Fibroblast of mammary gland (primary cell): Measurements from ENCODE around the gene IGSF3.
A peak's percentile ranks its signal among the peaks of the same experiment; 100 is the strongest.

Source experiments
- DNase-seq: peaks from one replicate; pipeline ENCODE4 v3.0.0-alpha.2; 2010; ENCODE audit warnings: low read depth
- H3K4me3 ChIP-seq: 2 replicates; pipeline ENCODE4 v1.5.1; 2011; ENCODE audit warnings: low read depth, mild to moderate bottlenecking, low read length, moderate library complexity; ENCODE audit not compliant: control insufficient read depth
- CTCF ChIP-seq: conservative IDR thresholded peaks from 2 replicates; pipeline ENCODE4 v1.5.1; 2011; ENCODE audit warnings: low read depth, low read length, inconsistent platforms; ENCODE audit not compliant: control insufficient read depth, insufficient read depth

The IGSF3 gene

DNA sequence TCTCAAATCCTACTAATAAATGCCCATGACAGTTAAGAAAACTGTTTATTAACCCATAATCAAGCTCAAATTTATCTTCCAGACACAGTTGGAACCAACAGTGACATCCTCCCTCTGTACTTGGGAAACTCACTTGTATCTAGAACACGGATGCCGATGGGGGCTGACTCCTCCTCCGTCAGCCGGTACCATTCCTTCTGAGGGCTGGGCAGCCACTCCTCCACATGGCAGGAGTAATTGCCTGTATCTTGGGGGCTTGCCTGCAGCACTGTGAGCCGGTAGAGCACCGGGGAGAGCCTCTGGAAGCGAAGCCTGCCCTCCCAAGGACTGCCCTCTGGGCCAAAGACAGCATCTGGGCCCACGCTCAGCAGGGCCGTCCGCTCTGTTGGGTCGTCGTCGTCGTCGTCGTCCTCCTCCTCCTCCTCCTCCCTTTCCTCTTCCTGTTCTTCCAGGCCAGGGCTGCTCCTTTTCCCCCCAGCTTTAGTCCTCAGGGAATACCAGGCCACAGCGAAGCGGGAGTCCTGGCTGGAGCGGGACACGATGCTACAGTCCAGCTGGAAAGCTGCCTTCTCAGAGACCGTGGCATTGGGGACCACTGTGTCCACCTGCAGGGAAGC lies 88.2 kb downstream of the IGSF3 start:
- no peak overlapping the region for H3K4me3 ChIP-seq
- no peak for DNase-seq
- no peak for TF ChIP-seq CTCF

- TF ChIP-seq CTCF, result no peak
- H3K4me3 ChIP-seq, result no peak overlapping the region
- DNase-seq, result no peak
These were observed 89.0 kb downstream of the IGSF3 start for GRCh38 chr1:116578581-116578980.

DNA sequence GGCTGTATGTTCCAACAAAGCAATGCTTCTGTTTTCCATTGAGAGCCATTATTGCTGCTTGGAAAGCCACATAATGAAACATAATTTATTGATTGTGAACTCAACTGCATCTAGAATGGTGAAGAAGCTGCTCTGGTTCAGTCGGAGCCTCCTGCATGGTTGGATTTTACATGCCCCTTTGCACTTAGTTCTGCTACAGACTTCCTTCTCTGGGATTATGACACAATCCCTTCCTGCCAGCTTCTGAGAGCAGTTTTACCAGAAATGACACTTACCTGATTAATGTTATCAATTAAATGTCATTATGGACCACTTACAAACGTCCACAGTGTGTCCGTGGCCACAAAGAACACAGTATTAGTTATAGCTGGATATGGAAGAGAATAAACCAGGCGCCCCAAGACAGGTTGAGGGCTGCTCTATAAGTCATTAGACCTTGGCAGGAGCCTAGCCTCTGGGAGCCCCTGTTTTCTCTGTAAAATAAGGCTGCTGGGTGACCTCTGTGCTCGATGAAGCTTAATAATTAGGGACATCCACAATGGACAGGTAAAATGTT lies 89.7 kb downstream of the IGSF3 start:
- no peak for DNase-seq
- TF ChIP-seq CTCF, result no peak
- no peak overlapping the region for H3K4me3 ChIP-seq

- peak; percentile 93 for TF ChIP-seq CTCF
- DNase-seq, result peak; percentile 72
- H3K4me3 ChIP-seq, result no peak overlapping the region
These were observed 92.8 kb downstream of the IGSF3 start for GRCh38 chr1:116574581-116575291.

DNA sequence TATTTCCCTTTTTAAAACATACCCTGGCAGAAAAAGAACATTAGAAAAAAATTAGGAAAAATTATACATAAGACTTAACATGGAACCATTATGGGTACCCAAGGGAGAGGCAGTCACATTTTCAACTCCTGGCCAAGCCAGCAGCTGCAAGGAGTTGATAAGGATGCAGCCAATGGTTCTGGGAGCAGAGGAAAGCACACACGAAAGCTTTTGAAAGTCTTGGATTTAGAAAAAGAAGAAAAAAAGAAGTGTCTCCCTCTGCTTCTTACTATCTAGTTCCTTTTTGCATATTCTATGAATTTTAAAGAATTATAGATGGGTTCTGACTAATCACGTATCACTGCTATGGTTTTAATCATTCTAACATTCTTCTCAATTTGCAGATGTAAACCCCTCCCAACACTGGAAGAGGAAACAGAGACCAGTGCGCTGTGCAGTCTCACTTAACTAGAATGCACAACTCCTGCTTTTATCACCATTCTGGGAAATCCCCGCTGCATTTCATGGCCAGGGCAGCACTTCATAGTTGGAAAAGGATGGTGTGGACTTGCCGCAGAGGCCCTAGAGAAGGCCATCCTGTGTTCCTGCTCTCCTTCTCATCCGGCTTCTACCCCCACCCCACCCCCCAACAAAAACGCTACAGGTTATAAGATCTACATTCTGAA lies 94.0 kb downstream of the IGSF3 start:
- no peak for TF ChIP-seq CTCF
- DNase-seq, result peak; percentile 43
- H3K4me3 ChIP-seq, result no peak overlapping the region

DNA sequence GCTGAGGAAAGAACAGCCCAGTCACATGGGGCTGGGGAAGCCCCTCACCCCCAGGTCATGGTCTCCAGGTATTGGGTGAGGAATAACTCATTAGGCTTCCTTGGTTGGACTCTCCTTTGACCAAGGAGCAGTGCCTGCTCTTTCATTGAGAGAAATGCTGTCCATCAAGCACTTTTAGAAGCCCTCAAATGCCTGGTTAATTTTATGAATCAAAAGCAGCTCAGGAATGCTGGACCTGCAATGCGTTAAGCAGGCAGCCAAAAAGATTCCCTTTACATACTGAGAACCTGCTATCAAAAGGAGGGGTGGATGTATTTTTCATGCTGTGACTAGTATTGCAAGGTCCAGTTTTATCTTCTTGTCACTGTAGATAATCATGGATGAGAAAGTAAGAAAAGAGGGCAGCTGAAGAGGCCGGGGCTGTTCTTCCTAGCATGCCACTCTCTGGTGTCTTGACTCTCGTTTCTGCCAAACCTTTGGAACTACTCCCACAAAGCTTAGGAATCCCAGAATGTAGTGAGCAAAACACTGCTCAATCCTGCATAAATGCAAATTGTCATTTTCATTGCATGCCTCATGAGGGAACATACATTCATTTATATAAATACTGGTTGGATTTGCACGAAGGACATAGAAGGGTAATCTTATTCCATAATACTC lies 94.6 kb downstream of the IGSF3 start:
- no peak overlapping the region for H3K4me3 ChIP-seq
- no peak for TF ChIP-seq CTCF

More for the DNA sequence above, 94.6 kb downstream of the IGSF3 start:
- DNase-seq, result no peak
